ENCODE measurements around the gene LSM7.

The LSM7 gene

DNA sequence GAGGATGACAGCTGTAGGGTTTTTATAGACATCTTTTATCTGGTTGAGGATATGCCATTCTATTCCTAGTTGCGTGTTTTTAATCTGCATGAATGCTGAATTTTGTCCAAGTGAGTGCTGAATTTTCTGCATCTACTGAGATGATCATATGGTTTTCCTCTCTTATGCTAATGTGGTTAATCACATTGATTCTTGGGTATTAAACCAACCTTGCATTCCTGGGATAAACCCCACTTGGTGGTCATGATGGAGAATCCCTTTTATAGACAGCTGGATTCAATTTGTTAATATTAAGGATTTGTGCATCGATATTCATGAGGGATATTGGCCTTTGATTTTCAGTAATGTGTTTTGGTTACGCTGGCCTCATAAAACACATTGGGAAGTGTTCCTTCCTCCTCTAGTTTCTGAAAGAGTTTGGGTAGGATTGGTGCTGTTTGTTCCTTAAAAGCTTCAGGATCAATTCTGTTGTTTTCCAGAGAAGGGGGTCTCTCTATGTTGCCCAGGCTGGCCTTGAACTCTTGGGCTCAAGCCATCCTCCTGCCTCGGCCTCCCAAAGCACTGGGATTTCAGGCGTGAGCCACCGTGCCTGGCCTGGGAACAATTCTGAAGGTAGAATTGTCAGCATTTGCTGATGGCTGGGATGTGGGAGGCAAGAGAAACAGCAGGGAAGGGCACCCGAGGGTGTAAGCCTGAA is 13.1 kb downstream of the LSM7 start:
- H3K27ac ChIP-seq (ENCODE audit: low read depth, low read length) = no peak overlapping the region
- H3K9me3 ChIP-seq (ENCODE audit: low read length) = no peaks in the 10 kb centered on the region
- no peaks in the 10 kb centered on the region for H3K36me3 ChIP-seq (ENCODE audit: insufficient read depth, low read length)
- peaks cover 14 to 16% of the 10 kb centered on the region in 2 donors for H3K27me3 ChIP-seq (ENCODE audit: control insufficient read depth in 1 of 2, insufficient read depth in 2 of 2, low read length in 2 of 2)
- no peak overlapping the region for H3K9ac ChIP-seq (ENCODE audit: low read length)
- H3K4me3 ChIP-seq (ENCODE audit: low read depth in 1 of 2, low read length in 2 of 2) = no peak overlapping the region
- no peaks in the 10 kb centered on the region for H3K4me1 ChIP-seq (ENCODE audit: insufficient read depth, low read length)

DNA sequence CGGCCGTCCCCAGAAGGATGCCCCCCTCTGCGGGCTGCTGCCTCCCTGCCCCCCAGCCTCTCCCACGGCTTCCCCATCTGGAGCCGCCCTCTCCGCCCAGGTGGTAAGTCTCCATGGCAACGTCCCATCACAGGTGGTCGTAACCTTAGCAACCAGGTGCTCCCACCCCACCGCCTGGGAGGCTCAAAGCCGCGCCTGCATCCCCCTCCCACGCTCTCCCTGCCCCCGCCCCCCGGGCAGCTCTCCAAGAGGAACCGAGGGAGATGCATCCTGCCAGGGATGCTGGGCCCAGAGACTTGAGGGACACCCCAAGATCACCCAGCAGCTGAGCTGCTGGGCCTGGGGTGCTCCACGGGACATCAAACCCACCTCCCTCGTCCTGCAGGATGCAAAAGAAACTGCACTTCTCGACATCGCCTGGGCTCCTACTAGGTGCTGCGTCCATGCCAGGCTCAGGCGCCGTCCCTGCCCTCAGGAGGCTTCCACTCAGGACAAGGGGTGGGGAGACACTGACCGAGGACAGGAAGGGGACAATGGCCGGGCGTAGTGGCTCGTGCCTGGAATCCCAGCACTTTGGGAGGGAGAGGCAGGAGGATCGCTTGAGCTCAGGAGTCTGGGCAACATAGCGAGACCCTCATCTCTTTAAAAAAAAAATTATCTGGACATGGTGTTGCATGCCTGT is 15.4 kb downstream of the LSM7 start:
- H3K27ac ChIP-seq (ENCODE audit: low read depth, low read length) = no peak overlapping the region
- H3K27me3 ChIP-seq (ENCODE audit: control insufficient read depth in 1 of 2, insufficient read depth in 2 of 2, low read length in 2 of 2) = peaks cover 18 to 38% of the 10 kb centered on the region in 2 donors
- no peaks in the 10 kb centered on the region for H3K36me3 ChIP-seq (ENCODE audit: insufficient read depth, low read length)
- no peak overlapping the region for H3K9ac ChIP-seq (ENCODE audit: low read length)
- no peak overlapping the region for H3K4me3 ChIP-seq (ENCODE audit: low read depth in 1 of 2, low read length in 2 of 2)
- no peaks in the 10 kb centered on the region for H3K9me3 ChIP-seq (ENCODE audit: low read length)
- H3K4me1 ChIP-seq (ENCODE audit: insufficient read depth, low read length) = no peaks in the 10 kb centered on the region

DNA sequence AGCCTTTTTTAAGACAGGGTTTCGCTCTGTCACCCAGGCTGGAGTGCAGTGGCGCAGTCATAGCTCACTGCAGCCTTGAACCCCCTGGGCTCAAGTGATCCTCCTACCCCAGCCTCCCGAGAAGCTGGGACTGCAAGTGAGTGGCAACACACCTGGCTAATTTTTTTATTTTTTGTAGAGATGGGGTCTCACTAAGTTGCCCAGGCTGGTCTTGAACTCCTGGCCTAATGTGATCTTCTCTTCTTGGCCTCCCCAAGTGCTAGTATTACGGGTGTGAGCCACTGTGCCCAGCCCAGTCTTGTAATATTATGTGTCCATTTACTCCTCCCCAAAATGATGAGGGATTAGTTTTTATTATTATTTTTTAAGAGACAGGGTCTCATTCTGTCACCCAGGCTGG is 17.3 kb downstream of the LSM7 start:
- H3K9ac ChIP-seq (ENCODE audit: low read length) = no peak overlapping the region
- no peaks in the 10 kb centered on the region for H3K9me3 ChIP-seq (ENCODE audit: low read length)
- H3K36me3 ChIP-seq (ENCODE audit: insufficient read depth, low read length) = no peaks in the 10 kb centered on the region
- no peaks in the 10 kb centered on the region for H3K4me1 ChIP-seq (ENCODE audit: insufficient read depth, low read length)
- H3K4me3 ChIP-seq (ENCODE audit: low read depth in 1 of 2, low read length in 2 of 2) = no peak overlapping the region
- H3K27ac ChIP-seq (ENCODE audit: low read depth, low read length) = no peak overlapping the region
- H3K27me3 ChIP-seq (ENCODE audit: control insufficient read depth in 1 of 2, insufficient read depth in 2 of 2, low read length in 2 of 2) = peaks cover 18 to 56% of the 10 kb centered on the region in 2 donors

DNA sequence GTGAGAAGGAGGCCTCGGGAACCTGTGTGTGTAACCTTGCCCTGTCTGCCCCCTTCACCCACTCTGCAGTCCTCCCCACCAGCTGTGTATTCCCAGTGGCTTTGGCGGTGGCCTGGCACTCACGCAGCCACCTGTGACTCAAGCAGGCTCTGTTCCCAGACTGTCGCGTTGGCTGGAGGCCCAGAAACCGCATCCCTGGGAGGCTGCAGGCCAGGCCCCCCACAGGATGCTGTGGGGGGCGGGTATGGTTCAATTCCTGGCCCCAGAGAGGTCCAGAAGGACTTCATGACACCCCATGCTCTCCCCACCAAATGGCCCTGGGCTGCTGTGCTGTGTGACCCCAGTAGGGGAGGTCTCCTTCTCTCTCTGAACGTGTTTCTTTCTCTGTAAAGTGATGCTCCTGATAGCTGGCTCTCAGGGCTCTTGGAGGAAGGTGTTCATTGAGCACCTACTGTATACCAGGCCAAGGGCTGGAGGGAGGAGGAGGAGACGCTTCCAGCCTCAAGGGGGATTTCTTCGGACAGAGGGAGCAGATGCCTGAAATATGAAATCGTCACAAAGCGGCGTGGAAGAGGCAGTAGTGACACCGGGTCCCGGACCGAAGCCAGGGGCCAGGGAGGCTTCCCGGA is 18.5 kb downstream of the LSM7 start:
- Histone ChIP-seq H3K27me3 (ENCODE audit: control insufficient read depth in 1 of 2, insufficient read depth in 2 of 2, low read length in 2 of 2) (peaks cover 18 to 64% of the 10 kb centered on the region in 2 donors), H3K9me3 (ENCODE audit: low read length) (no peaks in the 10 kb centered on the region), H3K4me3 (ENCODE audit: low read depth in 1 of 2, low read length in 2 of 2) (no peak overlapping the region), H3K9ac (ENCODE audit: low read length) (no peak overlapping the region), H3K27ac (ENCODE audit: low read depth, low read length) (no peak overlapping the region), H3K36me3 (ENCODE audit: insufficient read depth, low read length) (no peaks in the 10 kb centered on the region), H3K4me1 (ENCODE audit: insufficient read depth, low read length) (no peaks in the 10 kb centered on the region)

DNA sequence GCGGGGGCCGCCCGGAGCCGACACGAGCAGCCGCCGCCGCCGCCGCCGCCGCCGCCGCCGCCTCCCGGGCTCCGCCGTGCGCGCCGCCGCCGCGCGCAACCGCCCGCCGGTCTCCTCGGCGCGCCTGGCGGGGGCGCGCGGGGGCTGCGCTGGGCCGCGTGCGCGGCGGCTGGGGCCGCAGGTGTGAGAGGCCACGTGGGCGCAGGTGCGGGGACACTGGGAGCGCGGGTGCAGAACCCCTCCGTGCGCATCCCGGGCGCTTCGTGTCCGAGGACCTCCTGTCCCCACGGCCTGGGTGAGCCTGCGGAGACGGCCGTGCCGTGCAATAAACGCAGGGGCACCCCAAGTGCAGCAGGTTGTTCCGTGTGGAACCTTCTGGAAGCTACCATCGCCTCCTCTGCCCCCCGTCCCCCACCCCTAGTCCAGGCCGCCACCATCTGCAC is 20.3 kb downstream of the LSM7 start, which contains the start of gene LINGO3:
Gene LINGO3 (minus strand): TSS at position 41 of the 443 bp plus-strand sequence. CDS start 16,378 bp downstream, outside the sequence.
- Histone ChIP-seq H3K4me3 (ENCODE audit: low read depth in 1 of 2, low read length in 2 of 2) (no peak within 1 kb of the TSS), H3K9ac (ENCODE audit: low read length) (no peak within 1 kb of the TSS), H3K4me1 (ENCODE audit: insufficient read depth, low read length) (no peaks in the 10 kb centered on the region), H3K9me3 (ENCODE audit: low read length) (no peaks in the 10 kb centered on the region), H3K36me3 (ENCODE audit: insufficient read depth, low read length) (no peaks in the 10 kb centered on the region), H3K27ac (ENCODE audit: low read depth, low read length) (no peak within 1 kb of the TSS), H3K27me3 (ENCODE audit: control insufficient read depth in 1 of 2, insufficient read depth in 2 of 2, low read length in 2 of 2) (peaks cover 14 to 74% of the 10 kb centered on the region in 2 donors)

DNA sequence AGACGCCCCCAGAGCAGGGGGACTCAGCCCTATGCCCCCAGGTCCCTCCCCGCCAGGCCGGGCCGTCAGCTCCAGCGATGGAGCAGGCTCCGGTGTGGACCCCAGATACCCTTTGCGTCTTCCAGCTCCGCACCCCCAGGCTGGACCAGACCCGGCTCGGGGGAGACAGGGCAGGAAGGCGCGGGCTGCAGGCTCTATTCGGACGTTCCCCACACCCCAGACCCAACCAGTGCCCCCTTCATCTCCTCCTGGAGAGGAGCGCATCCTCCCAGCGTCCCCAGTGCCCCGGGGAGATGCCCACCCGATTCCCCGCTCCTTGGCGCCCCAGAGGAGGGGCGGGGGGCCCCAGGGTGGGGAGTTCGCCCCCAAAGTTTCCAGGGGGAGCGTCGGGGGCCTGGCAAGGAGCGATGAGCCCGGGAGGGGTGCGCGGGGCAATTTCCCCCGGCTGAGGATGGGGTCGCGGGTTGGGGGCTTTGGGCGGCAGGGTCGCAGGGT is 20.8 kb downstream of the LSM7 start:
- H3K4me1 ChIP-seq (ENCODE audit: insufficient read depth, low read length) = no peaks in the 10 kb centered on the region
- H3K9ac ChIP-seq (ENCODE audit: low read length) = no peak overlapping the region
- peaks cover 14 to 74% of the 10 kb centered on the region in 2 donors for H3K27me3 ChIP-seq (ENCODE audit: control insufficient read depth in 1 of 2, insufficient read depth in 2 of 2, low read length in 2 of 2)
- H3K4me3 ChIP-seq (ENCODE audit: low read depth in 1 of 2, low read length in 2 of 2) = no peak overlapping the region
- H3K9me3 ChIP-seq (ENCODE audit: low read length) = no peaks in the 10 kb centered on the region
- H3K36me3 ChIP-seq (ENCODE audit: insufficient read depth, low read length) = no peaks in the 10 kb centered on the region
- H3K27ac ChIP-seq (ENCODE audit: low read depth, low read length) = no peak overlapping the region

DNA sequence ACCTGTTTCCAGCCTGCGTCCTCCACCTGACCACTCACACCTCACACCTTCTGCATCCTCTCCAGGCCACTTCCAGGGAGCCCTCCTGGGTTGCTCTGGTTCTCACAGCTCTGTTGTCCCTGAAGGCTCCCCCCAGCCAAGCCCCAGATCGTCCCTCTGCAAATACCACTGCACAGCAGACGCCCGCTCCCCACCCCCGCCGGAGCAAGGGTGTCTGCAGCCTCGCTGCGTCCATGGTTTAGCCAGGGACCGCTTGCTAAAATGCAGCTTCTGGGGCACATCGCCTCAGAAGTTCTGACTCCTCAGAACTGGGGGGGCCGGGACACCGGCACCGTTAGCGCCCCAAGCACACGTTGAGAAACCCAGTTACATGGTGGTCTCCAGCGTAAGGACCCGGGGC is 21.4 kb downstream of the LSM7 start:
- Histone ChIP-seq H3K27ac (ENCODE audit: low read depth, low read length) (no peak overlapping the region), H3K9ac (ENCODE audit: low read length) (no peak overlapping the region), H3K27me3 (ENCODE audit: control insufficient read depth in 1 of 2, insufficient read depth in 2 of 2, low read length in 2 of 2) (peaks cover 8 to 75% of the 10 kb centered on the region in 2 donors), H3K36me3 (ENCODE audit: insufficient read depth, low read length) (no peaks in the 10 kb centered on the region), H3K4me1 (ENCODE audit: insufficient read depth, low read length) (no peaks in the 10 kb centered on the region), H3K9me3 (ENCODE audit: low read length) (no peaks in the 10 kb centered on the region), H3K4me3 (ENCODE audit: low read depth in 1 of 2, low read length in 2 of 2) (no peak overlapping the region)

DNA sequence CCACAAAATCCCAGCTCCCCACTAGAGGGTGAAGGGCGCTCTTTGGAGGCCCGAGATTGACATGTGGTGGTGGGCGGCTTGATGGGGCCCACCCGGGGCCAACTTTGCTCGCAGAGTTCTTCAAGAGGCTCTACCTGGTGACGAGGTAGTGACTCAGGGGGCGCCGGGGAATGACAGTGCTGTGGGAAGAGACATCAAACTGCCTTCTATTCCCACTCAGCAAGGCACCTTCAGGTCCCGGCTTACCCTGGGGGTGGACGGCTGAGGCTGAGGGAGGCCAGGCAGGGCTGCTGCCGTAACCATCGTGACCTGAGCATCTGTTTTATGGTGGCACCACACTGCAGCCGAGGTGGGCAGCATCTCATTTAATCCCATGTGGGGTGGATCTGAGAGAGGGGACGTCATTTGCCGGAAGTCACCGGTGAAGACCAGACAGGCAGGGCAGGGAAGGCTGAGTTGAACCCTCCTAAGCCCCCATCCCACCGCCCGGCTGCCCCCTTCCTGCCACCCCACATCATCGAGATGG is 22.0 kb downstream of the LSM7 start:
- H3K9ac ChIP-seq (ENCODE audit: low read length) = no peak overlapping the region
- no peak overlapping the region for H3K27ac ChIP-seq (ENCODE audit: low read depth, low read length)
- no peaks in the 10 kb centered on the region for H3K36me3 ChIP-seq (ENCODE audit: insufficient read depth, low read length)
- H3K27me3 ChIP-seq (ENCODE audit: control insufficient read depth in 1 of 2, insufficient read depth in 2 of 2, low read length in 2 of 2) = peaks cover 8 to 76% of the 10 kb centered on the region in 2 donors
- H3K4me1 ChIP-seq (ENCODE audit: insufficient read depth, low read length) = no peaks in the 10 kb centered on the region
- no peaks in the 10 kb centered on the region for H3K9me3 ChIP-seq (ENCODE audit: low read length)
- no peak overlapping the region for H3K4me3 ChIP-seq (ENCODE audit: low read depth in 1 of 2, low read length in 2 of 2)

DNA sequence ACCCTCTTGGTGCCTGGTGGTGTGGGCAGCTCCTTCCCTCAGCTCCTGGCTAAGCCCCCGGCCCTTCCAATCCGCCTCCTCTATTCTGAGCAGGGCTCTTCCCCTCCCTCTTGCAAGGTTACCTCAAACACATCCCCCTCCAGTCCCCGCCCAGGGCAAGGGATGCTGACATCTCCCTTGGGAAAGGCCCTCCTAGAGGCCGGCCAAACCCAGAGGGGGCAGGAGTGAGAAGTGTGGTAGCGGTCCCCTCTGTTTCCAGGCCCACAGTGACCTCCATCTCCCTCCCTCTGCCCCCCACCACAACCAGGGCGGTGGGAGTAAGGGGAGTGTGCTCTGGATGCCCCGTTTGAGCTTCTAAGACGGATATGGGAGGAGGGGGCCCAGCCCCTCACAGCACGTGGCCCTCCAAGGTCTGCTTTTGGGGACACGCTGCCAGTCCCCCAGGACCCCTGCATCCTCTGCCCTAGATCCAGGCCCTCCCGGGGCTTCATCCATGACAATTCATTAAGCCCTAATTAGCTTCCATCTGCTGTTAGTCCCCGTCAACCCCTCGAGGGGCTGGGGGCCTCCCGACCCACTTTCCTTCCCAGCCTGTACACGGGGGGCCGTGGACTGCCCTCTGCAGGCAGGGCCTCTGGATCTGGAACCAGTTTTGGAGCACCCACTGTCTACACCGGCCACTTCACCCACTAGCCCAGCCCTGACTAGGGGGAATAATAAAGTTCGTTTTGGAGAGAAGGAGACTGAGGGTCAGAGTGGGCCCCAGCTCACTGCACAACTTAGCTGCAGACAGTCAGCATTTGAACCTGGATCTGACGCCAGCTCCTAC is 22.7 kb downstream of the LSM7 start:
- Histone ChIP-seq H3K4me3 (ENCODE audit: low read depth in 1 of 2, low read length in 2 of 2) (no peak overlapping the region), H3K27ac (ENCODE audit: low read depth, low read length) (no peak overlapping the region), H3K36me3 (ENCODE audit: insufficient read depth, low read length) (no peaks in the 10 kb centered on the region), H3K9ac (ENCODE audit: low read length) (no peak overlapping the region), H3K27me3 (ENCODE audit: control insufficient read depth in 1 of 2, insufficient read depth in 2 of 2, low read length in 2 of 2) (peaks cover 8 to 82% of the 10 kb centered on the region in 2 donors), H3K9me3 (ENCODE audit: low read length) (no peaks in the 10 kb centered on the region), H3K4me1 (ENCODE audit: insufficient read depth, low read length) (no peaks in the 10 kb centered on the region)

DNA sequence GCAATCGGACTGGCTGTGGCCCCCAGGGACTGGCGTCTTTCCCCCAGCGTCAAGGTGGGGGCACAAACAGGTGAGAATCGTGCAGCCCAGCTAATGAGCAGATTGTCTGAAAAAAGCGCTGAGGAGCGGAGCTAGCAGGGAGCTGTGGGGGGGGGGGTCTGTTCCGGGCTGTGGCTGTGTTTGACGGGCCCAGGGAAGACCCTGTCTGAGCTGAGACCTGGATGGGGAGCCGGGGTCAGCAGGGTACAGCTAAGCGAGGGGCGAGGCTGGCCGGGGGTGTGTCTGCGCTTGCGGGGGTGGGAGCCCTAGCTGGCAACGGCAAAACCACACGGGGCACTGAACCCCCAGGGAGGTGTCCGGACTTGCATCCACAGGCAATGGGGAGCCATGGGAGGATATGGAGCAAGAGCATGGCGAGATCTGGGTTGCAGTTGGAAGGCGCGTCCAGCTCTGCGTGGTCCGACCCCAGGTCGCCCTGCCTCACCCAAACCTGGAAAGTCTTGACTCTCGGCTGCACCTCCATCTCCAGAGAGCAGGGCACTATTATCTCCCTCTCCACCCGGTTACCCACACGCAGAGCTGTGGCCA is 25.1 kb downstream of the LSM7 start:
- Histone ChIP-seq H3K9ac (ENCODE audit: low read length) (no peak overlapping the region), H3K36me3 (ENCODE audit: insufficient read depth, low read length) (no peaks in the 10 kb centered on the region), H3K27me3 (ENCODE audit: control insufficient read depth in 1 of 2, insufficient read depth in 2 of 2, low read length in 2 of 2) (peaks cover 5 to 58% of the 10 kb centered on the region in 2 donors), H3K9me3 (ENCODE audit: low read length) (no peaks in the 10 kb centered on the region), H3K4me3 (ENCODE audit: low read depth in 1 of 2, low read length in 2 of 2) (no peak overlapping the region), H3K4me1 (ENCODE audit: insufficient read depth, low read length) (no peaks in the 10 kb centered on the region), H3K27ac (ENCODE audit: low read depth, low read length) (no peak overlapping the region)
